A549 (cell line): Measurements from ENCODE around the gene BANF2.

Experiments used
- CEBPB ChIP-seq, 2 experiments: fragments of >200 bp in 1 of 2; sonication (Bioruptor Twin) in 1 of 2; formaldehyde crosslinking in 1 of 2; IDR thresholded peaks; 2 replicates each; pipeline ENCODE4 v1.6.1; 2012 to 2016
- CHD2 ChIP-seq: fragments of 150-350 bp; IDR thresholded peaks from 2 replicates; pipeline ENCODE4 v1.6.1; 2014; ENCODE audit warnings: low read length; ENCODE audit not compliant: partially characterized antibody
- HDAC2 ChIP-seq: fragments of 200-600 bp; sonication (generic); IDR thresholded peaks from 2 replicates; pipeline ENCODE4 v1.6.1; 2016
- MAZ ChIP-seq: fragments of 150-350 bp; IDR thresholded peaks from 2 replicates; pipeline ENCODE4 v1.6.1; 2014; ENCODE audit warnings: antibody characterized with exemption, low read depth, low read length, borderline replicate concordance
- NFE2L2 ChIP-seq: fragments of 150-350 bp; conservative IDR thresholded peaks from 2 replicates; pipeline ENCODE4 v1.6.1; 2014; ENCODE audit warnings: low read length
- SREBF2 ChIP-seq: fragments of 450-650 bp; IDR thresholded peaks from 2 replicates; pipeline ENCODE4 v1.6.1; 2014; ENCODE audit warnings: mild to moderate bottlenecking, moderate library complexity
- TF ChIP-seq, protein P1 (sequence below): fragments of >200 bp; sonication (Bioruptor Twin); formaldehyde crosslinking; IDR thresholded peaks from 3 replicates; pipeline ENCODE4 v1.5.1; 2016
- TF ChIP-seq, protein P2 (sequence below): fragments of 450-650 bp; IDR thresholded peaks from 2 replicates; pipeline ENCODE4 v1.6.1; 2014; ENCODE audit warnings: antibody characterized with exemption
- TF ChIP-seq, protein P3 (sequence below): fragments of 200-600 bp; sonication (generic); IDR thresholded peaks from 2 replicates; pipeline ENCODE4 v1.6.1; 2016; ENCODE audit warnings: antibody characterized with exemption, mild to moderate bottlenecking, moderate library complexity
- TF ChIP-seq, protein P4 (sequence below): fragments of 150-350 bp; IDR thresholded peaks from 2 replicates; pipeline ENCODE4 v1.6.1; 2014; ENCODE audit warnings: low read depth, mild to moderate bottlenecking, low read length

DNA sequence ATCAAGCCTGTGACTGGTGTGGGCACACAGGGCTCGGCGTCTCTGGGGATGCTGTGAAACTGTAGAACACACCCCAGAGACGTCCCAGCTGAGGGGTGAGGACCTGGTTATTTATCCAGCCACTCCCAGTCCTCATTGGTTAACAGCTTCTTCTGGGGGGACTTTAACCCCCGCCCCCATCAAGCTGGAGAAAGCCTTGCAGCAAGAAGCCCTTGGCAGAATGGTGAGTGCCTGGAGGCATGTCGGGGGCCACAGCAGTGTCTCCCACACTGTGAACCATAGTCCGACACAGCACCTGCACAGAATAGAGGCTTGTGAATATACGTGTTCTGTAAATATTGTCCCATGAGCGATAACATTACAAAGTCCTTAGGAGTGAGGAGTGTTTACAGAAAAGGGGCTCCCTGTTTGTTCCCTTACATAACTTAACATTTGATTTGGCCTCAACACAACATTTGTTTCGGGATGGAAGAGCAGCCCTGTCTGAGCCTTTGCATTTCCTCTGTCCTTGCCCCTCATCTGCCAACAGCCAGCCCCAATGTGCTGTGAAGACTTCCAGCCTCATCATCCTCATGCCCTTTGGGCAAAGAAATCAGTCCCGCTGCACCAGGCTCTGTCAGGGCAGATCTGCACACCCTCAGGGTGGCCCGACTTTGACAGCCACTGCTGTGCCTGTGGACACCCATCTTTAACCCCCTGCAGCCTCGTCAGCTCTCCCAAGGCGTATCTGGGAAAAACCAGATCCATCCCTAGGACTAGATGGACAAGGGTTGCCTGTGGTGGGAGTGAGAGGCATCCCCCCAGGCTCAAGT lies 15.5 kb upstream of the BANF2 start:
- TF ChIP-seq, protein P1, sequence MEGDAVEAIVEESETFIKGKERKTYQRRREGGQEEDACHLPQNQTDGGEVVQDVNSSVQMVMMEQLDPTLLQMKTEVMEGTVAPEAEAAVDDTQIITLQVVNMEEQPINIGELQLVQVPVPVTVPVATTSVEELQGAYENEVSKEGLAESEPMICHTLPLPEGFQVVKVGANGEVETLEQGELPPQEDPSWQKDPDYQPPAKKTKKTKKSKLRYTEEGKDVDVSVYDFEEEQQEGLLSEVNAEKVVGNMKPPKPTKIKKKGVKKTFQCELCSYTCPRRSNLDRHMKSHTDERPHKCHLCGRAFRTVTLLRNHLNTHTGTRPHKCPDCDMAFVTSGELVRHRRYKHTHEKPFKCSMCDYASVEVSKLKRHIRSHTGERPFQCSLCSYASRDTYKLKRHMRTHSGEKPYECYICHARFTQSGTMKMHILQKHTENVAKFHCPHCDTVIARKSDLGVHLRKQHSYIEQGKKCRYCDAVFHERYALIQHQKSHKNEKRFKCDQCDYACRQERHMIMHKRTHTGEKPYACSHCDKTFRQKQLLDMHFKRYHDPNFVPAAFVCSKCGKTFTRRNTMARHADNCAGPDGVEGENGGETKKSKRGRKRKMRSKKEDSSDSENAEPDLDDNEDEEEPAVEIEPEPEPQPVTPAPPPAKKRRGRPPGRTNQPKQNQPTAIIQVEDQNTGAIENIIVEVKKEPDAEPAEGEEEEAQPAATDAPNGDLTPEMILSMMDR: no peak
- TF ChIP-seq CEBPB (IDR thresholded peaks at IDR 0.05) (no peak), MAZ (no peak), CHD2 (no peak), NFE2L2 (no peak), SREBF2 (no peak), HDAC2 (no peak)
- TF ChIP-seq, protein P2, sequence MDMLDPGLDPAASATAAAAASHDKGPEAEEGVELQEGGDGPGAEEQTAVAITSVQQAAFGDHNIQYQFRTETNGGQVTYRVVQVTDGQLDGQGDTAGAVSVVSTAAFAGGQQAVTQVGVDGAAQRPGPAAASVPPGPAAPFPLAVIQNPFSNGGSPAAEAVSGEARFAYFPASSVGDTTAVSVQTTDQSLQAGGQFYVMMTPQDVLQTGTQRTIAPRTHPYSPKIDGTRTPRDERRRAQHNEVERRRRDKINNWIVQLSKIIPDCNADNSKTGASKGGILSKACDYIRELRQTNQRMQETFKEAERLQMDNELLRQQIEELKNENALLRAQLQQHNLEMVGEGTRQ: no peak
- TF ChIP-seq, protein P3, sequence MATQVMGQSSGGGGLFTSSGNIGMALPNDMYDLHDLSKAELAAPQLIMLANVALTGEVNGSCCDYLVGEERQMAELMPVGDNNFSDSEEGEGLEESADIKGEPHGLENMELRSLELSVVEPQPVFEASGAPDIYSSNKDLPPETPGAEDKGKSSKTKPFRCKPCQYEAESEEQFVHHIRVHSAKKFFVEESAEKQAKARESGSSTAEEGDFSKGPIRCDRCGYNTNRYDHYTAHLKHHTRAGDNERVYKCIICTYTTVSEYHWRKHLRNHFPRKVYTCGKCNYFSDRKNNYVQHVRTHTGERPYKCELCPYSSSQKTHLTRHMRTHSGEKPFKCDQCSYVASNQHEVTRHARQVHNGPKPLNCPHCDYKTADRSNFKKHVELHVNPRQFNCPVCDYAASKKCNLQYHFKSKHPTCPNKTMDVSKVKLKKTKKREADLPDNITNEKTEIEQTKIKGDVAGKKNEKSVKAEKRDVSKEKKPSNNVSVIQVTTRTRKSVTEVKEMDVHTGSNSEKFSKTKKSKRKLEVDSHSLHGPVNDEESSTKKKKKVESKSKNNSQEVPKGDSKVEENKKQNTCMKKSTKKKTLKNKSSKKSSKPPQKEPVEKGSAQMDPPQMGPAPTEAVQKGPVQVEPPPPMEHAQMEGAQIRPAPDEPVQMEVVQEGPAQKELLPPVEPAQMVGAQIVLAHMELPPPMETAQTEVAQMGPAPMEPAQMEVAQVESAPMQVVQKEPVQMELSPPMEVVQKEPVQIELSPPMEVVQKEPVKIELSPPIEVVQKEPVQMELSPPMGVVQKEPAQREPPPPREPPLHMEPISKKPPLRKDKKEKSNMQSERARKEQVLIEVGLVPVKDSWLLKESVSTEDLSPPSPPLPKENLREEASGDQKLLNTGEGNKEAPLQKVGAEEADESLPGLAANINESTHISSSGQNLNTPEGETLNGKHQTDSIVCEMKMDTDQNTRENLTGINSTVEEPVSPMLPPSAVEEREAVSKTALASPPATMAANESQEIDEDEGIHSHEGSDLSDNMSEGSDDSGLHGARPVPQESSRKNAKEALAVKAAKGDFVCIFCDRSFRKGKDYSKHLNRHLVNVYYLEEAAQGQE: no peak
- TF ChIP-seq, protein P4, sequence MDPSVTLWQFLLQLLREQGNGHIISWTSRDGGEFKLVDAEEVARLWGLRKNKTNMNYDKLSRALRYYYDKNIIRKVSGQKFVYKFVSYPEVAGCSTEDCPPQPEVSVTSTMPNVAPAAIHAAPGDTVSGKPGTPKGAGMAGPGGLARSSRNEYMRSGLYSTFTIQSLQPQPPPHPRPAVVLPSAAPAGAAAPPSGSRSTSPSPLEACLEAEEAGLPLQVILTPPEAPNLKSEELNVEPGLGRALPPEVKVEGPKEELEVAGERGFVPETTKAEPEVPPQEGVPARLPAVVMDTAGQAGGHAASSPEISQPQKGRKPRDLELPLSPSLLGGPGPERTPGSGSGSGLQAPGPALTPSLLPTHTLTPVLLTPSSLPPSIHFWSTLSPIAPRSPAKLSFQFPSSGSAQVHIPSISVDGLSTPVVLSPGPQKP: no peak
